HL-60 (cell line): ENCODE results near the gene DIDO1.

Experiments used
- POLR2AphosphoS5 ChIP-seq: IDR thresholded peaks from 2 replicates; pipeline ENCODE4 v1.6.1; 2012; ENCODE audit warnings: low read depth
- TF ChIP-seq, protein P1 (sequence below): IDR thresholded peaks from one replicate; pipeline ENCODE4 v1.5.1; 2011; ENCODE audit warnings: low read length, control low read depth, inconsistent platforms; ENCODE audit not compliant: insufficient read depth
- TF ChIP-seq, protein P2 (sequence below): IDR thresholded peaks from 2 replicates; pipeline ENCODE4 v1.6.1; 2012; ENCODE audit warnings: low read depth; ENCODE audit not compliant: insufficient replicate concordance

DNA sequence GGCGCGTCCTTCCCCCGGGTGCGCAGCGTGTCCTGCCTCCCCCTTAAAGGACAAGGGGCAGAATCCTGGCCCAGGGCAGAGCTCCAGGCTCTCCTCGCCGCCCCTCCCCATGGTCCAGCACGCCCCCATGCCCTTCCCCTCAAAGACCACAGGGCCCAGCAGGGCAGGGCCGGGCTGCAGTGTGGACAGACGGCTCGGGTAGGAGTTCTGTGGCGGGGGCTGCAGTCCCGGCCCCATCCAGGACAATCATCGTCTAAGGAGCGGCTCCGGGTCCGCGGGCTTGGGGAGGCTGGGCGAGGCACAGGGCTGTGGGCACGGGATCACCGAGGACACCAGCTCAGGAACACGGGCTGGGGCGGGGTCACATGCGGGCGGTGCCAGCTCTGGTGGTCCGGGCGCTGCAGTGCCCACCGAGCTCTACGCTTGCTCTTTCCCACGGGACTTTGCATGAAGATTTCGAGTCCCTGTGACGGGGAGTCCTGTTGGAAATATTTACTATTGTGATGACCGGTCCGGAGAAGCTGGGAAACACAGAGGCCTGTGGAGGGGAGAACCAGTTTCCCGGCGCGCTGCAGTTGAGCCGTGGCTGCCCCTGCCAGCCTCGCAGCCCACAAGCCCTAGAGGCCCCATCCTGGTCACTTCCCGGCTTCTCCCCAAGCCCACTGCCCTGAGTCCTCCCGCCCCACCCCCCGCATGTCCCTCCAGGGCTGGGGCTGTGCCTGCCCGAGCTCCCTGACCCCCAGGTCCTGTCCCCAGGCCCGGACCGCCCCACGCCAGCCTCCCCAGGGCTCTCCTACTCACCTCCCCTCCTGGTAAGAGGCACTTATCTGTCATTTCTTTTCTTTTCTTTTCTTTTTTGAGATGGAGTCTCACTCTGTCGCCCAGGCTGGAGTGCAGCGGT is 46.8 kb upstream of the DIDO1 start:
- TF ChIP-seq, protein P1, sequence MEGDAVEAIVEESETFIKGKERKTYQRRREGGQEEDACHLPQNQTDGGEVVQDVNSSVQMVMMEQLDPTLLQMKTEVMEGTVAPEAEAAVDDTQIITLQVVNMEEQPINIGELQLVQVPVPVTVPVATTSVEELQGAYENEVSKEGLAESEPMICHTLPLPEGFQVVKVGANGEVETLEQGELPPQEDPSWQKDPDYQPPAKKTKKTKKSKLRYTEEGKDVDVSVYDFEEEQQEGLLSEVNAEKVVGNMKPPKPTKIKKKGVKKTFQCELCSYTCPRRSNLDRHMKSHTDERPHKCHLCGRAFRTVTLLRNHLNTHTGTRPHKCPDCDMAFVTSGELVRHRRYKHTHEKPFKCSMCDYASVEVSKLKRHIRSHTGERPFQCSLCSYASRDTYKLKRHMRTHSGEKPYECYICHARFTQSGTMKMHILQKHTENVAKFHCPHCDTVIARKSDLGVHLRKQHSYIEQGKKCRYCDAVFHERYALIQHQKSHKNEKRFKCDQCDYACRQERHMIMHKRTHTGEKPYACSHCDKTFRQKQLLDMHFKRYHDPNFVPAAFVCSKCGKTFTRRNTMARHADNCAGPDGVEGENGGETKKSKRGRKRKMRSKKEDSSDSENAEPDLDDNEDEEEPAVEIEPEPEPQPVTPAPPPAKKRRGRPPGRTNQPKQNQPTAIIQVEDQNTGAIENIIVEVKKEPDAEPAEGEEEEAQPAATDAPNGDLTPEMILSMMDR: no peak
- TF ChIP-seq, protein P2, sequence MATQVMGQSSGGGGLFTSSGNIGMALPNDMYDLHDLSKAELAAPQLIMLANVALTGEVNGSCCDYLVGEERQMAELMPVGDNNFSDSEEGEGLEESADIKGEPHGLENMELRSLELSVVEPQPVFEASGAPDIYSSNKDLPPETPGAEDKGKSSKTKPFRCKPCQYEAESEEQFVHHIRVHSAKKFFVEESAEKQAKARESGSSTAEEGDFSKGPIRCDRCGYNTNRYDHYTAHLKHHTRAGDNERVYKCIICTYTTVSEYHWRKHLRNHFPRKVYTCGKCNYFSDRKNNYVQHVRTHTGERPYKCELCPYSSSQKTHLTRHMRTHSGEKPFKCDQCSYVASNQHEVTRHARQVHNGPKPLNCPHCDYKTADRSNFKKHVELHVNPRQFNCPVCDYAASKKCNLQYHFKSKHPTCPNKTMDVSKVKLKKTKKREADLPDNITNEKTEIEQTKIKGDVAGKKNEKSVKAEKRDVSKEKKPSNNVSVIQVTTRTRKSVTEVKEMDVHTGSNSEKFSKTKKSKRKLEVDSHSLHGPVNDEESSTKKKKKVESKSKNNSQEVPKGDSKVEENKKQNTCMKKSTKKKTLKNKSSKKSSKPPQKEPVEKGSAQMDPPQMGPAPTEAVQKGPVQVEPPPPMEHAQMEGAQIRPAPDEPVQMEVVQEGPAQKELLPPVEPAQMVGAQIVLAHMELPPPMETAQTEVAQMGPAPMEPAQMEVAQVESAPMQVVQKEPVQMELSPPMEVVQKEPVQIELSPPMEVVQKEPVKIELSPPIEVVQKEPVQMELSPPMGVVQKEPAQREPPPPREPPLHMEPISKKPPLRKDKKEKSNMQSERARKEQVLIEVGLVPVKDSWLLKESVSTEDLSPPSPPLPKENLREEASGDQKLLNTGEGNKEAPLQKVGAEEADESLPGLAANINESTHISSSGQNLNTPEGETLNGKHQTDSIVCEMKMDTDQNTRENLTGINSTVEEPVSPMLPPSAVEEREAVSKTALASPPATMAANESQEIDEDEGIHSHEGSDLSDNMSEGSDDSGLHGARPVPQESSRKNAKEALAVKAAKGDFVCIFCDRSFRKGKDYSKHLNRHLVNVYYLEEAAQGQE: no peak
- no peak for TF ChIP-seq POLR2AphosphoS5
